MM.1S (cell line): ENCODE results near the gene TMEM14A.

Experiments used
- DNase-seq: peaks from one replicate; pipeline ENCODE4 v3.0.0-alpha.2; 2015
- H2AFZ ChIP-seq: fragments of 300-600 bp; sonication (generic); 2 replicates; pipeline ENCODE4 v1.6.0; 2016; ENCODE audit warnings: antibody characterized with exemption, low read length
- H3F3A ChIP-seq: fragments of 300-600 bp; sonication (generic); 2 replicates; pipeline ENCODE4 v1.6.1; 2016; ENCODE audit warnings: mild to moderate bottlenecking, antibody characterized with exemption, low read length, moderate library complexity, mixed read lengths; ENCODE audit not compliant: insufficient read depth
- H3K27ac ChIP-seq: fragments of 300-600 bp; sonication (generic); 2 replicates; pipeline ENCODE4 v1.5.1; 2016; ENCODE audit warnings: mild to moderate bottlenecking, low read length
- H3K27me3 ChIP-seq: fragments of 300-600 bp; sonication (generic); replicated peaks from 2 replicates; pipeline ENCODE4 v1.6.0; 2016; ENCODE audit warnings: low read length; ENCODE audit not compliant: insufficient read depth
- H3K36me3 ChIP-seq: fragments of 300-600 bp; sonication (generic); replicated peaks from 2 replicates; pipeline ENCODE4 v1.6.1; 2016; ENCODE audit warnings: mild to moderate bottlenecking, low read length, mixed read lengths; ENCODE audit not compliant: insufficient read depth
- H3K4me1 ChIP-seq: fragments of 300-600 bp; sonication (generic); 2 replicates; pipeline ENCODE4 v1.6.1; 2016; ENCODE audit warnings: low read length, mixed read lengths
- H3K4me2 ChIP-seq: fragments of 300-600 bp; sonication (generic); 2 replicates; pipeline ENCODE4 v1.6.0; 2016; ENCODE audit warnings: low read depth, low read length
- H3K4me3 ChIP-seq: fragments of 300-600 bp; sonication (generic); 2 replicates; pipeline ENCODE4 v1.5.1; 2016; ENCODE audit warnings: low read length, mixed read lengths
- H3K79me2 ChIP-seq: fragments of 300-600 bp; sonication (generic); 2 replicates; pipeline ENCODE4 v1.6.1; 2016; ENCODE audit warnings: mixed run types, low read length, mixed read lengths
- H3K9ac ChIP-seq: fragments of 300-600 bp; sonication (generic); 2 replicates; pipeline ENCODE4 v1.6.1; 2016; ENCODE audit warnings: low read length, mixed read lengths
- H3K9me2 ChIP-seq: fragments of 300-600 bp; sonication (generic); replicated peaks from 2 replicates; pipeline ENCODE4 v1.6.1; 2016; ENCODE audit warnings: mild to moderate bottlenecking, low read length, mixed read lengths; ENCODE audit not compliant: insufficient read depth
- H3K9me3 ChIP-seq: fragments of 300-600 bp; sonication (generic); replicated peaks from 2 replicates; pipeline ENCODE4 v1.6.1; 2016; ENCODE audit warnings: mild to moderate bottlenecking, low read length, mixed read lengths; ENCODE audit not compliant: insufficient read depth
- H4K20me1 ChIP-seq: fragments of 300-600 bp; sonication (generic); 2 replicates; pipeline ENCODE4 v1.6.1; 2016; ENCODE audit warnings: mild to moderate bottlenecking, low read length, moderate library complexity, mixed read lengths; ENCODE audit not compliant: insufficient read depth
- EZH2 ChIP-seq: fragments of 300-600 bp; sonication (generic); optimal IDR thresholded peaks from 2 replicates; pipeline ENCODE3; 2017; ENCODE audit warnings: low read depth, mild to moderate bottlenecking, antibody characterized with exemption, low read length, mixed read lengths
- EZH2phosphoT487 ChIP-seq: fragments of 300-600 bp; sonication (generic); IDR thresholded peaks from 2 replicates; pipeline ENCODE4 v1.6.1; 2018; ENCODE audit warnings: antibody characterized with exemption, low read length
- TF ChIP-seq, protein P1 (sequence below): fragments of 300-600 bp; sonication (generic); IDR thresholded peaks from 2 replicates; pipeline ENCODE4 v1.5.1; 2016; ENCODE audit warnings: antibody characterized with exemption, low read length, mixed read lengths

Gene TMEM14A

GRCh38 chr6:52691718-52692117 is 20.8 kb downstream of the TMEM14A start:
- no peak overlapping the region for H3K4me3 ChIP-seq
- H3K4me1 ChIP-seq = no peaks in the 10 kb centered on the region
- H3K79me2 ChIP-seq = no peaks in the 10 kb centered on the region
- H3F3A ChIP-seq = no peaks in the 10 kb centered on the region
- H2AFZ ChIP-seq = no peak overlapping the region
- no peaks in the 10 kb centered on the region for H3K36me3 ChIP-seq
- no peaks in the 10 kb centered on the region for H4K20me1 ChIP-seq
- TF ChIP-seq EZH2 = no peak
- no peak for TF ChIP-seq EZH2phosphoT487
- TF ChIP-seq, protein P1, sequence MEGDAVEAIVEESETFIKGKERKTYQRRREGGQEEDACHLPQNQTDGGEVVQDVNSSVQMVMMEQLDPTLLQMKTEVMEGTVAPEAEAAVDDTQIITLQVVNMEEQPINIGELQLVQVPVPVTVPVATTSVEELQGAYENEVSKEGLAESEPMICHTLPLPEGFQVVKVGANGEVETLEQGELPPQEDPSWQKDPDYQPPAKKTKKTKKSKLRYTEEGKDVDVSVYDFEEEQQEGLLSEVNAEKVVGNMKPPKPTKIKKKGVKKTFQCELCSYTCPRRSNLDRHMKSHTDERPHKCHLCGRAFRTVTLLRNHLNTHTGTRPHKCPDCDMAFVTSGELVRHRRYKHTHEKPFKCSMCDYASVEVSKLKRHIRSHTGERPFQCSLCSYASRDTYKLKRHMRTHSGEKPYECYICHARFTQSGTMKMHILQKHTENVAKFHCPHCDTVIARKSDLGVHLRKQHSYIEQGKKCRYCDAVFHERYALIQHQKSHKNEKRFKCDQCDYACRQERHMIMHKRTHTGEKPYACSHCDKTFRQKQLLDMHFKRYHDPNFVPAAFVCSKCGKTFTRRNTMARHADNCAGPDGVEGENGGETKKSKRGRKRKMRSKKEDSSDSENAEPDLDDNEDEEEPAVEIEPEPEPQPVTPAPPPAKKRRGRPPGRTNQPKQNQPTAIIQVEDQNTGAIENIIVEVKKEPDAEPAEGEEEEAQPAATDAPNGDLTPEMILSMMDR = no peak
- DNase-seq = no peak
- H3K9me3 ChIP-seq = no peaks in the 10 kb centered on the region
- no peak overlapping the region for H3K4me2 ChIP-seq
- no peaks in the 10 kb centered on the region for H3K27me3 ChIP-seq
- no peak overlapping the region for H3K27ac ChIP-seq
- H3K9me2 ChIP-seq = no peaks in the 10 kb centered on the region
- H3K9ac ChIP-seq = no peak overlapping the region

- H3K27ac ChIP-seq = no peak overlapping the region
- TF ChIP-seq EZH2 (no peak), EZH2phosphoT487 (no peak)
- TF ChIP-seq, protein P1 = no peak
- H3K36me3 ChIP-seq = no peaks in the 10 kb centered on the region
- no peak overlapping the region for H2AFZ ChIP-seq
- H3K79me2 ChIP-seq = no peaks in the 10 kb centered on the region
- H3K9me3 ChIP-seq = no peaks in the 10 kb centered on the region
- H3F3A ChIP-seq = no peaks in the 10 kb centered on the region
- DNase-seq = no peak
- H3K27me3 ChIP-seq = no peaks in the 10 kb centered on the region
- no peaks in the 10 kb centered on the region for H4K20me1 ChIP-seq
- H3K4me1 ChIP-seq = no peaks in the 10 kb centered on the region
- H3K9me2 ChIP-seq = no peaks in the 10 kb centered on the region
- H3K9ac ChIP-seq = no peak overlapping the region
- no peak overlapping the region for H3K4me3 ChIP-seq
- no peak overlapping the region for H3K4me2 ChIP-seq
Observed at GRCh38 chr6:52693773-52694172, 22.9 kb downstream of the TMEM14A start.

DNA sequence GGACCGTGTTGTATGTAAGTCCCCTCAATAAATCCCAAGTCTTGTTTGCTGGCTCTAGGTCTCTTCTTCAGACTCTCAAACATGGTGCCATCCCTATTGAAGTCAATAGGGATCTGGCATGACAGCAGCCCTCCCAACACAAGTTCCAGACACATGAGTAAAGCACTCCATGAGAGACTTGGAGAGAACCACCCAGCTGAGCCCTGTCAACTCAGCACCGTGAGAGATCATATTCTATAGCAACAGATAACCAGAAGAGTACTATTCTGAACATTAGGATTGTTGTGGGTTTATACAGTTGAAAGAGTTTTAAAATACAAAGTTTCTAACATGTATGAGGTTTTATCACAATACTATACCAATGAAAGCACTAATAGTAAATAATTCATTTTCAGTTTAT is 23.5 kb downstream of the TMEM14A start:
- Histone ChIP-seq H3K27me3 (no peaks in the 10 kb centered on the region), H3K9me2 (no peaks in the 10 kb centered on the region), H3K4me2 (no peak overlapping the region), H3K36me3 (no peaks in the 10 kb centered on the region), H3K27ac (no peak overlapping the region), H3K4me3 (no peak overlapping the region), H2AFZ (no peak overlapping the region), H3K79me2 (no peaks in the 10 kb centered on the region), H3K9me3 (no peaks in the 10 kb centered on the region), H3K9ac (no peak overlapping the region), H4K20me1 (no peaks in the 10 kb centered on the region), H3K4me1 (no peaks in the 10 kb centered on the region), H3F3A (no peaks in the 10 kb centered on the region)
- no peak for DNase-seq
- TF ChIP-seq EZH2 (no peak), EZH2phosphoT487 (no peak)
- TF ChIP-seq, protein P1 = no peak
